K562 (cell line): Measurements from ENCODE around the gene TMED7. TPM values are rescaled to one million over a fixed set of nuclear protein-coding genes. Genes with fewer than 3 reads are reported as not detected.

Experiments used
- ATAC-seq: fragments of 200-7000 bp; cut with Tn5 transposase; 3 replicates; pipeline ENCODE4 v1.9.1; 2020; ENCODE audit warnings: moderate library complexity
- BruUV-seq: library from RNA; stranded (reverse); fragments of 400-500 nt; replicated peaks from 2 replicates; lab custom pipeline; 2021; lab: Mats Ljungman, UMichigan
- CTCF ChIA-PET: fragments of 300-600 bp; formaldehyde crosslinking; extraction: SDS; loops from one replicate; lab custom pipeline; 2021; ENCODE audit warnings: low intra/inter-chr PET ratio; lab: Yijun Ruan, JAX
- POLR2A ChIA-PET: fragments of 300-600, 350-650 bp; sonication (Branson Sonifier 250); formaldehyde crosslinking; extraction: SDS; loops from one replicate; lab custom pipeline; 2021; ENCODE audit warnings: antibody characterized with exemption, inconsistent platforms; lab: Yijun Ruan, JAX
- DNase-seq, 4 experiments: peaks; one replicate each; pipeline versions ENCODE4 v3.0.0 to v3.0.0-alpha.2; 2011 to 2018; ENCODE audit warnings: low spot score in 3 of 4, mixed read lengths in 3 of 4; ENCODE audit errors: extremely low read depth in 1 of 4
- FAIRE-seq: peaks from 2 replicates; lab custom pipeline; 2011; peaks lifted over from hg19 to GRCh38; lab: Jason Lieb, UNC
- H2AFZ ChIP-seq: 2 replicates; pipeline ENCODE4 v1.6.0; 2011; ENCODE audit warnings: low read depth, low read length, control low read depth, inconsistent platforms
- H3K27ac ChIP-seq: fragments of 200-600 bp; 3 replicates; pipeline ENCODE4 v1.8.0; 2011; ENCODE audit warnings: low read depth, mild to moderate bottlenecking, control low read depth, inconsistent platforms, low read length, moderate library complexity, mixed read lengths; ENCODE audit errors: extremely low read depth
- H3K27me3 ChIP-seq, 2 experiments: fragments of 300-600 bp in 1 of 2; 2 replicates in 1 of 2; 3 replicates in 1 of 2; pipeline versions ENCODE4 v1.6.0 to v1.8.0; 2011; ENCODE audit warnings: inconsistent platforms in 2 of 2, low read length in 2 of 2, mild to moderate bottlenecking in 1 of 2, mixed read lengths in 1 of 2, moderate library complexity in 1 of 2; ENCODE audit not compliant: control insufficient read depth in 2 of 2, insufficient read depth in 2 of 2
- H3K36me3 ChIP-seq: fragments of 300-600 bp; 3 replicates; pipeline ENCODE4 v1.8.0; 2011; ENCODE audit warnings: mild to moderate bottlenecking, low read length, inconsistent platforms; ENCODE audit not compliant: control insufficient read depth, insufficient read depth
- H3K4me1 ChIP-seq, 2 experiments: fragments of 200-600 bp in 1 of 2; replicated peaks in 1 of 2; 2 replicates in 1 of 2; 3 replicates in 1 of 2; pipeline versions ENCODE4 v1.5.1 to v1.8.0; 2011; ENCODE audit warnings: inconsistent platforms in 2 of 2, low read length in 2 of 2, mild to moderate bottlenecking in 1 of 2, mixed read lengths in 1 of 2, moderate library complexity in 1 of 2; ENCODE audit not compliant: control insufficient read depth in 2 of 2, insufficient read depth in 2 of 2
- H3K4me2 ChIP-seq: 2 replicates; pipeline ENCODE4 v1.6.1; 2011; ENCODE audit warnings: low read length, control low read depth, inconsistent platforms, mixed read lengths; ENCODE audit not compliant: insufficient read depth
- H3K4me3 ChIP-seq: fragments of 200-600 bp; sonication (generic), shearing (Covaris generic); 2 replicates; pipeline ENCODE4 v1.5.1; 2016; ENCODE audit warnings: control low read depth, inconsistent platforms
- H3K79me2 ChIP-seq: fragments of 200-600 bp; 3 replicates; pipeline ENCODE4 v1.8.0; 2011; ENCODE audit warnings: low read length, inconsistent platforms; ENCODE audit not compliant: control insufficient read depth, insufficient read depth
- H3K9ac ChIP-seq, 2 experiments: 2 replicates each; pipeline versions ENCODE4 v1.6.0 to v1.6.1; 2011; ENCODE audit warnings: low read depth in 2 of 2, low read length in 2 of 2, control low read depth in 1 of 2, inconsistent platforms in 1 of 2, mild to moderate bottlenecking in 1 of 2, mixed read lengths in 1 of 2; ENCODE audit not compliant: insufficient read depth in 1 of 2
- H3K9me1 ChIP-seq: one replicate; pipeline ENCODE4 v1.6.0; 2011; ENCODE audit warnings: inconsistent platforms, mild to moderate bottlenecking, low read length, moderate library complexity; ENCODE audit not compliant: control insufficient read depth, insufficient read depth
- H3K9me3 ChIP-seq: replicated peaks from 2 replicates; pipeline ENCODE4 v1.5.1; 2011; ENCODE audit warnings: low read depth, low read length, inconsistent platforms; ENCODE audit not compliant: control insufficient read depth, insufficient read depth
- H4K20me1 ChIP-seq: replicated peaks from 2 replicates; pipeline ENCODE4 v1.6.1; 2011; ENCODE audit warnings: low read length, inconsistent platforms, mixed read lengths; ENCODE audit not compliant: control insufficient read depth, insufficient read depth
- ESRRA ChIP-seq: fragments of 450-650 bp; IDR thresholded peaks from 2 replicates; pipeline ENCODE4 v1.6.1; 2014; ENCODE audit warnings: low read depth, mild to moderate bottlenecking, moderate library complexity, borderline replicate concordance
- GTF2A2 ChIP-seq: IDR thresholded peaks from 2 replicates; pipeline ENCODE4 v1.6.1; 2016; ENCODE audit warnings: mild to moderate bottlenecking, missing genetic modification characterization, missing compliant biosample characterization
- HDAC1 ChIP-seq, 2 experiments: fragments of 450-650 bp; IDR thresholded peaks; 2 replicates each; pipeline ENCODE4 v1.6.1; 2016 to 2017; ENCODE audit warnings: inconsistent platforms in 1 of 2, mild to moderate bottlenecking in 1 of 2, moderate library complexity in 1 of 2
- WGBS: fragments of 100-300 bp; shearing (Covaris generic); methylation state at CpG from one replicate; pipeline ENCODE4 v1.1.6; 2016; ENCODE audit warnings: low coverage, mixed read lengths; ENCODE audit not compliant: insufficient coverage; ENCODE audit errors: missing lambda C conversion rate; 5-methylcytosine and 5-hydroxymethylcytosine counted together
- in situ Hi-C: fragments of 300-500 bp; cut with MboI; formaldehyde crosslinking; loops from 4 replicates; pipeline ENCODE4 v1.15.0; 2018; ENCODE audit warnings: inconsistent platforms, mixed read lengths
- intact Hi-C: fragments of 100-400 bp; cut with micrococcal nuclease; formaldehyde crosslinking; loops from 2 replicates; pipeline ENCODE4 v1.14.2; 2022
- polyA plus RNA-seq, 8 experiments: library from polyadenylated mRNA; depleted of rRNA in 4 of 8; stranded (reverse) in 5 of 8; unstranded in 3 of 8; fragments of >200 nt; fragmentation: Nextera tagmentation in 2 of 8; fragmentation: Illumina TruSeq in 1 of 8; extraction: Ambion mirVana in 2 of 8; extraction: Trizol in 1 of 8; gene quantifications; 2 replicates each; pipeline versions ENCODE4 v1.2.1 to v1.2.3, GENCODE V29; 2011 to 2014; ENCODE audit warnings: inconsistent platforms in 1 of 8, missing spikeins in 1 of 8
- total RNA-seq, 7 experiments: library from RNA; depleted of rRNA in 6 of 7; stranded (reverse); fragments of >200 nt in 6 of 7; fragmentation: Illumina TruSeq in 2 of 7; extraction: Trizol in 2 of 7; gene quantifications; 2 replicates each; pipeline versions ENCODE4 v1.2.1 to v1.2.3, GENCODE V29; 2011 to 2021; ENCODE audit warnings: low replicate concordance in 1 of 7
- TF ChIP-seq, protein P1 (sequence below): fragments of 450-650 bp; IDR thresholded peaks from 2 replicates; pipeline ENCODE4 v1.6.1; 2018; ENCODE audit not compliant: partially characterized antibody

Gene TMED7
- total and polyA plus RNA-seq, 9 of the 15 experiments (the other 6 are each of a cell fraction or from before 2014, with no cell fraction given), result 15.9 to 93.4 (median 41.7) TPM

DNA sequence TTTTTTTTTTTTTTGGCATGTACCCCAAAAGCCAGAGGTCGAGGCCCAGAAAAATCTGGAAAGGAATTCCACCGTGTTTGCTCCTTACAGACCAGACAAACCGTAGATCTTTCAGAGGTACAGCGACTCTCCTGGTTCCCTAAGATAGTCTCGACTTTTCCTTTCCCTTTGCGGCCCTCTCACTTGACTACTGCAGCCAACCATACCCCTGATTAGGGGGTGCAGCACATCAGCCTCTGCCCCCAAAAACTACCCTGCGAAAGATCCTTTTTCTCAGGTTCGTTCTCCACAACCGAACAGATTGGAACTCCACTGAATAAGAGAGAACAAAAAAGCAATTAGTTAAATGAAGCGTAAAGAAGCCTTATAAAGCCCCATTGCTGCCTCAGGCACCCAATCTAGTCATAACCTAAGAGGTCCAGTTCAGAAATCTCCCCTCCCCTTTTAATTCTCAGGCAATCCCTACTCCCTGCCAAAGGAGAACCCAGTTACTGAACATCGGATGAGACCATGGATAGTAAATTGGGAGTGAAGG lies 23.2 kb downstream of the TMED7 start:
- TF ChIP-seq HDAC1 (IDR thresholded peaks at IDR 0.05) (0 out of 4 replicates have a peak, but pooled peaks of 1 of the 2 experiments have one; percentile 1), GTF2A2 (tag) (no peak), ESRRA (0 out of 2 replicates have a peak, but pooled peaks have one; percentile 4)
- TF ChIP-seq, protein P1, sequence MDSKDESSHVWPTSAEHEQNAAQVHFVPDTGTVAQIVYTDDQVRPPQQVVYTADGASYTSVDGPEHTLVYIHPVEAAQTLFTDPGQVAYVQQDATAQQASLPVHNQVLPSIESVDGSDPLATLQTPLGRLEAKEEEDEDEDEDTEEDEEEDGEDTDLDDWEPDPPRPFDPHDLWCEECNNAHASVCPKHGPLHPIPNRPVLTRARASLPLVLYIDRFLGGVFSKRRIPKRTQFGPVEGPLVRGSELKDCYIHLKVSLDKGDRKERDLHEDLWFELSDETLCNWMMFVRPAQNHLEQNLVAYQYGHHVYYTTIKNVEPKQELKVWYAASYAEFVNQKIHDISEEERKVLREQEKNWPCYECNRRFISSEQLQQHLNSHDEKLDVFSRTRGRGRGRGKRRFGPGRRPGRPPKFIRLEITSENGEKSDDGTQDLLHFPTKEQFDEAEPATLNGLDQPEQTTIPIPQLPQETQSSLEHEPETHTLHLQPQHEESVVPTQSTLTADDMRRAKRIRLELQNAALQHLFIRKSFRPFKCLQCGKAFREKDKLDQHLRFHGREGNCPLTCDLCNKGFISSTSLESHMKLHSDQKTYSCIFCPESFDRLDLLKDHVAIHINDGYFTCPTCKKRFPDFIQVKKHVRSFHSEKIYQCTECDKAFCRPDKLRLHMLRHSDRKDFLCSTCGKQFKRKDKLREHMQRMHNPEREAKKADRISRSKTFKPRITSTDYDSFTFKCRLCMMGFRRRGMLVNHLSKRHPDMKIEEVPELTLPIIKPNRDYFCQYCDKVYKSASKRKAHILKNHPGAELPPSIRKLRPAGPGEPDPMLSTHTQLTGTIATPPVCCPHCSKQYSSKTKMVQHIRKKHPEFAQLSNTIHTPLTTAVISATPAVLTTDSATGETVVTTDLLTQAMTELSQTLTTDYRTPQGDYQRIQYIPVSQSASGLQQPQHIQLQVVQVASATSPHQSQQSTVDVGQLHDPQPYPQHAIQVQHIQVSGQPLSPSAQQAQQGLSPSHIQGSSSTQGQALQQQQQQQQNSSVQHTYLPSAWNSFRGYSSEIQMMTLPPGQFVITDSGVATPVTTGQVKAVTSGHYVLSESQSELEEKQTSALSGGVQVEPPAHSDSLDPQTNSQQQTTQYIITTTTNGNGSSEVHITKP, result no peak
- in situ Hi-C loops, result no loop called here
- Histone ChIP-seq H3K79me2 (0 out of 3 replicates have a peak, but pooled peaks cover 10% of the 10 kb centered on the region), H3K9me3 (no peaks in the 10 kb centered on the region), H3K4me1 (peaks cover 3 to 8% of the 10 kb centered on the region in 2 experiments; a peak in 2 of 5 replicates), H4K20me1 (no peaks in the 10 kb centered on the region), H3K4me2 (peak overlapping the region; percentile 45), H2AFZ (peak overlapping the region; percentile 79; the same call in 1 of the 2 replicates), H3K4me3 (peak overlapping the region; percentile 43; the same call in 1 of the 2 replicates), H3K36me3 (peaks cover 25% of the 10 kb centered on the region; the same call in 2 of the 3 replicates), H3K27ac (peak overlapping the region; percentile 76; the same call in 1 of the 3 replicates), H3K9ac (peak overlapping the region; percentile 55 to 88; a peak in 2 of 4 replicates), H3K27me3 (no peaks in the 10 kb centered on the region), H3K9me1 (no peaks in the 10 kb centered on the region)
- FAIRE-seq (no peak), DNase-seq (peak in 1 of 4 experiments; percentile 17), ATAC-seq (peak; percentile 55)
- CTCF ChIA-PET, result no interaction called here
- 58% methylated on average over 10 of the region's 11 CpGs for WGBS
- POLR2A ChIA-PET, result interaction anchor here (0.6 to 0.9 kb wide), 3 partner anchors 9 to 52 kb away, joined by 3 to 4 read pairs (median 3); no protein-coding TSS in a partner anchor
- intact Hi-C loops, result no loop called here
- BruUV-seq, result TSS peak; percentile 37
